Measurements from ENCODE around the gene MAP2. TPM values are rescaled to one million over a fixed set of nuclear protein-coding genes. Genes with fewer than 3 reads are reported as not detected.

MAP2 gene
- total RNA-seq, 1 experiment from 2014 or later, result 40.2 TPM

DNA sequence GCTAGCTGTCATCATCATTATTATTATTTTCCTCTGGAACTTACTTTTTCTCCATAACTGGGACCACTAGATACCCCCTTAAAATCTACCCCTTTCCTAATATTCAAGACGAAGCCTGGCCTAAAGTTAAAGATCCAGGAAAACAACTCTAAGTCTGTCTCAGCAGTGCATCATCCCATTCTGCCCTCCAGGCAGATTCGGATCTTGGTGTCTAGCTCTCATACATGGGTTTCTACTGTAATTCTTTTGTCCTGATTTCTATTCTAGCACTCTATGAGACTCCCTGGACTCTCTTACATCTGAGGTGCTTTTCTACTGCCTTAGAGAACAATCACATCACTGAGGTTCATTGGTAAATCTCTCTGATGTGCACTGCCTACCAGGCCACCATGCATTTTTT, 35.5 kb downstream of the MAP2 start:
- H3K36me3 Mint-ChIP-seq (ENCODE audit: insufficient read depth, unreplicated experiment), result no peaks in the 10 kb centered on the region

DNA sequence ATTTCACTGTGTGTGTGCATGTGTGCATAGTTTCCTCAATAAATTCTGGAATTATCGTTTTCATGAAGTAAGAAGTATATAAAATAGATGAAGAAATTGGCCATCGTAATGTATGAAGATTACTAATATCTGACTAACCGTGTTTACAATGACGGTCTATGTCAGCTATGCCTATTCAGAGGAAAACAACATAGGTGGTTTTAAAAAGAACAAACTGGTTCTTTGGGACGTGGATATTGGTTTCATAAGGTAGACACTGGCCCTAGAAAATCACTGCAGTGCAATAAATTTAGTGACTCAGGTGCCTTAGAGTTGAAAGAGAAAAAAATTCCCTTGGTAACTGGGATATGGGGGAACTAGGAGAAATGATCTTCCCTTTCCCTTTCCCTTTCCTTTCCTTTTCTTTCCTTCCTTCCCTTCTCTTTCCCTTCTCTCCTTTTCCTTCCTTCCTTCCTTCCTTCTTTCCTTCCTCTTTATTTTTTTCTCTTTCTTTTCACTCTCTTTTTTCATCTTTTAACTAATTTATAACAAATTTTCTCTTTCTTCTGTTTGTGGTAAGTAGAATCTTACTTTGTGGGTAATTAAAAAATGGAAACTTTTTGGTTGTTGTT, 36.4 kb downstream of the MAP2 start:
- CTCF ChIA-PET, result interaction anchor here (0.6 kb wide), 1 partner anchor 9 kb away, joined by 3 read pairs; no protein-coding TSS in a partner anchor
- DNase-seq (ENCODE audit: unreplicated experiment), result peak; percentile 21
- no peaks in the 10 kb centered on the region for H3K36me3 Mint-ChIP-seq (ENCODE audit: insufficient read depth, unreplicated experiment)
- no peaks in the 10 kb centered on the region for H3K9me3 Mint-ChIP-seq (ENCODE audit: unreplicated experiment)
- H3K27ac Mint-ChIP-seq (ENCODE audit: low read depth, unreplicated experiment), result peak overlapping the region; percentile 70
- no peaks in the 10 kb centered on the region for H3K27me3 Mint-ChIP-seq (ENCODE audit: insufficient read depth, unreplicated experiment)
- H3K4me1 Mint-ChIP-seq (ENCODE audit: insufficient read depth, unreplicated experiment), result peaks cover 6% of the 10 kb centered on the region
- intact Hi-C loops (cut with micrococcal nuclease), result no loop called here
- POLR2A ChIA-PET, result no interaction called here
- no peak overlapping the region for H3K4me3 Mint-ChIP-seq (ENCODE audit: unreplicated experiment)
- TF ChIP-seq, protein P1, sequence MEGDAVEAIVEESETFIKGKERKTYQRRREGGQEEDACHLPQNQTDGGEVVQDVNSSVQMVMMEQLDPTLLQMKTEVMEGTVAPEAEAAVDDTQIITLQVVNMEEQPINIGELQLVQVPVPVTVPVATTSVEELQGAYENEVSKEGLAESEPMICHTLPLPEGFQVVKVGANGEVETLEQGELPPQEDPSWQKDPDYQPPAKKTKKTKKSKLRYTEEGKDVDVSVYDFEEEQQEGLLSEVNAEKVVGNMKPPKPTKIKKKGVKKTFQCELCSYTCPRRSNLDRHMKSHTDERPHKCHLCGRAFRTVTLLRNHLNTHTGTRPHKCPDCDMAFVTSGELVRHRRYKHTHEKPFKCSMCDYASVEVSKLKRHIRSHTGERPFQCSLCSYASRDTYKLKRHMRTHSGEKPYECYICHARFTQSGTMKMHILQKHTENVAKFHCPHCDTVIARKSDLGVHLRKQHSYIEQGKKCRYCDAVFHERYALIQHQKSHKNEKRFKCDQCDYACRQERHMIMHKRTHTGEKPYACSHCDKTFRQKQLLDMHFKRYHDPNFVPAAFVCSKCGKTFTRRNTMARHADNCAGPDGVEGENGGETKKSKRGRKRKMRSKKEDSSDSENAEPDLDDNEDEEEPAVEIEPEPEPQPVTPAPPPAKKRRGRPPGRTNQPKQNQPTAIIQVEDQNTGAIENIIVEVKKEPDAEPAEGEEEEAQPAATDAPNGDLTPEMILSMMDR (IDR thresholded peaks at IDR 0.05; ENCODE audit: unreplicated experiment), result no peak
- no TSS peak for BruUV-seq (replicated peaks)

More for the DNA sequence above, 35.5 kb downstream of the MAP2 start:
- DNase-seq (ENCODE audit: unreplicated experiment), result no peak
- ChIA-PET POLR2A (interaction anchor here (1.3 kb wide), 1 partner anchor 37 kb away, joined by 3 read pairs; no protein-coding TSS in a partner anchor), CTCF (interaction anchor here (0.5 to 0.6 kb wide), 2 partner anchors 13 to 1030 kb away, joined by 3 to 4 read pairs; no protein-coding TSS in a partner anchor)
- Mint-ChIP-seq H3K4me1 (ENCODE audit: insufficient read depth, unreplicated experiment) (peaks cover 6% of the 10 kb centered on the region), H3K4me3 (ENCODE audit: unreplicated experiment) (no peak overlapping the region), H3K9me3 (ENCODE audit: unreplicated experiment) (no peaks in the 10 kb centered on the region), H3K27ac (ENCODE audit: low read depth, unreplicated experiment) (no peak overlapping the region), H3K27me3 (ENCODE audit: insufficient read depth, unreplicated experiment) (no peaks in the 10 kb centered on the region)
- TF ChIP-seq, protein P1 (IDR thresholded peaks at IDR 0.05; ENCODE audit: unreplicated experiment), result no peak
- no TSS peak for BruUV-seq (replicated peaks)
- intact Hi-C loops (cut with micrococcal nuclease), result loop anchor here (1.0 kb wide), 1 partner anchor 125 kb away; no protein-coding TSS in a partner anchor

DNA sequence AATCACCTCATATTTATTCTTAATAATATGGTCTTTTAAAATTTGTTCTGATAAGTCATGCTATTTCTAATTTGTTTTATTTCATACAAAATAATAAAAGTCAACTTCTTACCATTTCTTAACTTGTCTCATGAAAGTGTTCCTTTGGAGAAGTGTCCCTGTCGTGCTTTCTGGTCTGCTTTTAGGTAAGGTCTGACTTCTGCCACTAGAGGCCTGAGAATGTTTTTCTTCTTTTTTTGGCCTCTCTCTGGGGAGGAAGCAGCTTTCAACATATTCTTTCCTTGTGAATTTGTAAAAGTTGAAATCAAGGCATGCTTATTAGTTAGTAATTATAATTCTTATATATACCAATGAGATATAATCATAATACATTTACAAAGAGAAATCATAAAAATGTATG, 39.4 kb downstream of the MAP2 start:
- Mint-ChIP-seq H3K4me3 (ENCODE audit: unreplicated experiment) (no peak overlapping the region), H3K27me3 (ENCODE audit: insufficient read depth, unreplicated experiment) (no peaks in the 10 kb centered on the region), H3K4me1 (ENCODE audit: insufficient read depth, unreplicated experiment) (peaks cover 6% of the 10 kb centered on the region), H3K27ac (ENCODE audit: low read depth, unreplicated experiment) (no peak overlapping the region), H3K9me3 (ENCODE audit: unreplicated experiment) (peaks cover 10% of the 10 kb centered on the region), H3K36me3 (ENCODE audit: insufficient read depth, unreplicated experiment) (no peaks in the 10 kb centered on the region)
- intact Hi-C loops (cut with micrococcal nuclease), result no loop called here
- BruUV-seq (replicated peaks), result no TSS peak
- peak; percentile 10 for DNase-seq (ENCODE audit: unreplicated experiment)
- ChIA-PET CTCF (interaction anchor here (1.6 to 2.9 kb wide), 2 partner anchors 20 to 39 kb away, joined by 3 to 14 read pairs; partner anchors contain the start of gene MAP2), POLR2A (interaction anchor here (0.7 to 0.8 kb wide), 2 partner anchors 30 to 37 kb away, joined by 3 to 4 read pairs; no protein-coding TSS in a partner anchor)
- TF ChIP-seq, protein P1 (IDR thresholded peaks at IDR 0.05; ENCODE audit: unreplicated experiment), result no peak

DNA sequence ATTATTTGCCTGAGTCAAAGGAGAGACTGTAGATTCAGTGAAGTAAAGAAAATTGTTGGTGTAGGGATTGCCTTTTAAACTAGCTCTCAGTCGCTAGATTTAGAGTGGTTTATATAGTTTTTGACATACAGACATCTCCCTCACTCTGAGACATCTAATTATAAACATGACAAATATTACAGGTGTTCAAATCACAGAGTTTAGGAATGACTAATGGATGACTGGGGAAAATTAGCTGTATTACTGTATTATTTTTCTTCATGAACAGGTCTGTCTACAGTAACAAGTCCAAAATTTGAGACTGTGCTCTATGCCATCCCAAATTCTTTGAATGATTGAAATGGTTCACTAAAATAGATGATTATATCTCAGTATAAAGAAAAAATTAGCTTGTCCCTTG, 40.0 kb downstream of the MAP2 start:
- POLR2A ChIA-PET, result interaction anchor here (0.7 to 0.8 kb wide), 2 partner anchors 30 to 36 kb away, joined by 3 to 4 read pairs; no protein-coding TSS in a partner anchor
- CTCF ChIA-PET, result interaction anchor here (1.6 to 2.9 kb wide), 2 partner anchors 20 to 39 kb away, joined by 3 to 14 read pairs; partner anchors contain the start of gene MAP2
- intact Hi-C loops (cut with micrococcal nuclease), result no loop called here

More for the DNA sequence above, 40.0 kb downstream of the MAP2 start:
- BruUV-seq (replicated peaks), result no TSS peak
- Mint-ChIP-seq H3K27me3 (ENCODE audit: insufficient read depth, unreplicated experiment) (no peaks in the 10 kb centered on the region), H3K4me1 (ENCODE audit: insufficient read depth, unreplicated experiment) (peaks cover 6% of the 10 kb centered on the region), H3K9me3 (ENCODE audit: unreplicated experiment) (peaks cover 10% of the 10 kb centered on the region), H3K36me3 (ENCODE audit: insufficient read depth, unreplicated experiment) (no peaks in the 10 kb centered on the region), H3K4me3 (ENCODE audit: unreplicated experiment) (no peak overlapping the region), H3K27ac (ENCODE audit: low read depth, unreplicated experiment) (no peak overlapping the region)
- TF ChIP-seq, protein P1 (IDR thresholded peaks at IDR 0.05; ENCODE audit: unreplicated experiment), result no peak
- DNase-seq (ENCODE audit: unreplicated experiment), result no peak
